Astrocyte (in vitro differentiated cells and primary cell): Measurements from ENCODE around the gene PKDCC.

Experiments used
- CTCF ChIP-seq: IDR thresholded peaks from 2 replicates; pipeline ENCODE4 v1.5.1; 2011; ENCODE audit warnings: low read depth, mild to moderate bottlenecking, inconsistent platforms, low read length, moderate library complexity; ENCODE audit not compliant: insufficient read depth
- EZH2 ChIP-seq: IDR thresholded peaks from 2 replicates; pipeline ENCODE4 v1.6.1; 2012; ENCODE audit warnings: mild to moderate bottlenecking, low read length, inconsistent platforms; ENCODE audit not compliant: insufficient read depth

GRCh38 chr2:42046819-42047487 is 868 bp upstream of the PKDCC start:
- TF ChIP-seq CTCF (no peak), EZH2 (peak; percentile 23)
